Adrenal gland (tissue), 12 donors: Measurements from ENCODE around the gene NEU2. TPM values are rescaled to one million over a fixed set of nuclear protein-coding genes. Genes with fewer than 3 reads are reported as not detected.
A peak's percentile ranks its signal among the peaks of the same experiment; 100 is the strongest.

ENCODE experiments used
- DNase-seq, 7 donors: peaks; one replicate each; pipeline ENCODE4 v3.0.0-alpha.2; 2019 to 2020
- H3K27ac ChIP-seq, 5 donors: fragments of 200-600 bp; sonication (generic) in 4 of 5; 1 replicate in 3 of 5; 2 replicates in 2 of 5; pipeline versions ENCODE4 v1.5.1 to v1.8.0; 2016 to 2020; ENCODE audit warnings: mild to moderate bottlenecking in 1 of 5
- H3K27me3 ChIP-seq: fragments of 200-600 bp; 2 replicates; pipeline ENCODE4 v1.8.0; 2021
- H3K36me3 ChIP-seq, 2 donors: fragments of 200-600 bp; replicated peaks in 1 of 2; 1 replicate in 1 of 2; 2 replicates in 1 of 2; pipeline versions ENCODE4 v1.5.1 to v1.8.0; 2018 to 2022
- H3K4me1 ChIP-seq, 2 donors: fragments of 200-600 bp; replicated peaks in 1 of 2; 1 replicate in 1 of 2; 2 replicates in 1 of 2; pipeline versions ENCODE4 v1.5.1 to v1.8.0; 2018 to 2021
- H3K4me3 ChIP-seq, 4 donors: fragments of 200-600 bp; sonication (generic) in 3 of 4; one replicate each; pipeline ENCODE4 v1.5.1; 2016 to 2018
- H3K9me3 ChIP-seq, 3 donors: fragments of 200-600 bp; sonication (generic) in 1 of 3; replicated peaks in 1 of 3; 1 replicate in 2 of 3; 2 replicates in 1 of 3; pipeline versions ENCODE4 v1.5.1 to v1.8.0; 2016 to 2021
- CTCF ChIP-seq, 6 experiments: fragments of 450-650 bp in 4 of 6; fragments of 200-600 bp in 2 of 6; sonication (generic) in 1 of 6; IDR thresholded peaks; 1 replicate in 5 of 6; 2 replicates in 1 of 6; pipeline versions ENCODE4 v1.5.1 to v1.8.0; 2016 to 2021; ENCODE audit warnings: antibody characterized with exemption in 6 of 6, mild to moderate bottlenecking in 2 of 6, moderate library complexity in 1 of 6
- POLR2A ChIP-seq, 2 donors: fragments of 450-650 bp; IDR thresholded peaks; one replicate each; pipeline ENCODE4 v1.6.1; 2017; ENCODE audit warnings: antibody characterized with exemption in 2 of 2, mild to moderate bottlenecking in 2 of 2, moderate library complexity in 1 of 2
- WGBS, 4 donors: extraction: QIAGEN DNeasy Blood & Tissue Kit in 2 of 4; methylation state at CpG; one replicate each; pipeline versions ENCODE4 v1.1.5 to v1.1.7; 2013 to 2017; 5-methylcytosine and 5-hydroxymethylcytosine counted together
- intact Hi-C, 2 donors: fragments of 100-400 bp; cut with DNase I; formaldehyde crosslinking; loops; one replicate each; pipeline versions ENCODE4 v1.14.1 to v1.15.0; 2022 to 2023
- polyA plus RNA-seq, 3 donors: library from polyadenylated mRNA; stranded (reverse); fragments of 200-250 nt in 2 of 3; fragments of 350-450 nt in 1 of 3; fragmentation: Illumina TruSeq in 1 of 3; extraction: RNeasy Lipid Tissue Mini Kit (QIAGEN cat#74804) in 1 of 3; gene quantifications; one replicate each; pipeline ENCODE4 v1.2.3, GENCODE V29; 2013 to 2014
- total RNA-seq, 9 donors: library from RNA; depleted of rRNA in 4 of 9; stranded (reverse); fragments of >200 nt in 4 of 9; fragments of 120-200 nt in 1 of 9; fragmentation: NEBNext Ultra II Directional in 1 of 9; extraction: Animal tissue kit (Norgen Biotek cat#: 25700) in 1 of 9; gene quantifications; one replicate each; pipeline versions ENCODE4 v1.1.0 to v1.2.4, GENCODE V29; 2013 to 2023
- donor health status: healthy with polysubstance abuse.
- donor health status: Bipolar disorder and iron deficiency.
- donor health status: DM: yes; HTN: yes; CAD: no.
- donor health status: DM: no; HTN: no; CAD: no.
- donor health status: DM: no; HTN: no; CAD: no.
- donor health status: DM: yes; HTN: yes; CAD: no.

Gene NEU2
- total and polyA plus RNA-seq, 12 donors, result not detected

- no peak overlapping the region for H3K4me3 ChIP-seq
- H3K36me3 ChIP-seq, result no peaks in the 10 kb centered on the region
- no peak overlapping the region for H3K27ac ChIP-seq
- H3K27me3 ChIP-seq, result no peaks in the 10 kb centered on the region
- TF ChIP-seq POLR2A (IDR thresholded peaks at IDR 0.05) (no peak), CTCF (IDR thresholded peaks at IDR 0.05) (no peak)
- H3K4me1 ChIP-seq, result no peaks in the 10 kb centered on the region
- no peaks in the 10 kb centered on the region for H3K9me3 ChIP-seq
- WGBS, 4 donors, result 64 to 76% (median 73%) methylated on average over 9 of the region's 9 CpGs
- DNase-seq, result peak in 1 of 7 donors; percentile 15
- intact Hi-C loops, result loop anchor here in 1 of 2 donors (10.0 kb wide), 1 partner anchor 176 kb away; no protein-coding TSS in a partner anchor
These were observed 36.4 kb downstream of the NEU2 start for GRCh38 chr2:233068762-233069418.

GRCh38 chr2:233072838-233073237 lies 40.4 kb downstream of the NEU2 start:
- Histone ChIP-seq H3K4me3 (no peak overlapping the region), H3K4me1 (peaks cover 0 to 11% of the 10 kb centered on the region in 2 donors), H3K27ac (no peak overlapping the region), H3K9me3 (no peaks in the 10 kb centered on the region), H3K36me3 (no peaks in the 10 kb centered on the region), H3K27me3 (no peaks in the 10 kb centered on the region)
- TF ChIP-seq POLR2A (IDR thresholded peaks at IDR 0.05) (no peak), CTCF (IDR thresholded peaks at IDR 0.05) (no peak)
- peak in 1 of 7 donors; percentile 24 for DNase-seq
- 67 to 76% (median 75%) methylated on average over 4 of the region's 4 CpGs for WGBS, 4 donors
- intact Hi-C loops, result no loop called here

DNA sequence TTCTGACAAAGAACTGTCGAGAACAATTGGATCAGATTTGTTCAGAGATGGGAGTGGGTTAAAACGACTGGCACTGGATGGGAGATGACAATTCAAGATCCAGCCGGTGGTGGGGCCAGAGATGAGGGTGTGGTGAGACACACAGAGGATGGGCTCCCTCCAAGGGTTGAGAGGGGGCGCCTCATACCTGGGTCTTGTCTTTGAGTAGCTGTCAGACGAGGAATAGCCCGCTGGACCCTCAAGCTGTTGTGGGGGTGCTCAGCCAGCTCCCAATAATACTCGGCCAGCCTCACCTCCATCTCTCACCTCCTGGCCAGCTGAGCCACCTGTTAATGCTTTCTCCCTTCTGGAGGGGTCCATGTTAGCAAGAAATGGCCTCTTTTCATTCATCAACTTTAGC lies 41.6 kb downstream of the NEU2 start:
- 63 to 71% (median 66%) methylated on average over 7 of the region's 7 CpGs for WGBS, 4 donors
- intact Hi-C loops, result no loop called here

More for the DNA sequence above, 41.6 kb downstream of the NEU2 start:
- H3K4me1 ChIP-seq, result peaks cover 0 to 11% of the 10 kb centered on the region in 2 donors
- no peaks in the 10 kb centered on the region for H3K27me3 ChIP-seq
- no peaks in the 10 kb centered on the region for H3K9me3 ChIP-seq
- DNase-seq, result peak in 1 of 7 donors; percentile 39
- no peak overlapping the region for H3K4me3 ChIP-seq
- TF ChIP-seq CTCF (IDR thresholded peaks at IDR 0.05), result no peak
- no peak for TF ChIP-seq POLR2A (IDR thresholded peaks at IDR 0.05)
- H3K27ac ChIP-seq, result no peak overlapping the region
- H3K36me3 ChIP-seq, result no peaks in the 10 kb centered on the region
